HepG2 (cell line): ENCODE results near the gene IFNL1. TPM values are rescaled to one million over a fixed set of nuclear protein-coding genes. Genes with fewer than 3 reads are reported as not detected.

Experiments
- ATAC-seq: fragments of 200-7000 bp; cut with Tn5 transposase; 3 replicates; pipeline ENCODE4 v1.9.1; 2020; ENCODE audit warnings: mild to moderate bottlenecking, moderate library complexity
- BruUV-seq: library from RNA; stranded (reverse); fragments of 400-500 nt; replicated peaks from 2 replicates; lab custom pipeline; 2021; lab: Mats Ljungman, UMichigan
- CTCF ChIA-PET: fragments of 300-600 bp; formaldehyde crosslinking; extraction: SDS; loops from one replicate; lab custom pipeline; 2021; ENCODE audit warnings: low total read pairs, inconsistent platforms, low intra/inter-chr PET ratio; lab: Yijun Ruan, JAX
- POLR2A ChIA-PET: fragments of 350-600 bp; sonication (Branson Sonifier 250); formaldehyde crosslinking; loops from one replicate; lab custom pipeline; 2020; ENCODE audit warnings: antibody characterized with exemption, inconsistent platforms; lab: Yijun Ruan, JAX
- DNase-seq: peaks from one replicate; pipeline ENCODE4 v3.0.0-alpha.2; 2015; ENCODE audit warnings: low spot score
- FAIRE-seq: peaks from 3 replicates; lab custom pipeline; 2011; peaks lifted over from hg19 to GRCh38; lab: Jason Lieb, UNC
- H2AFZ ChIP-seq: one replicate; pipeline ENCODE4 v1.6.1; 2011; ENCODE audit warnings: low read length, inconsistent platforms
- H3K27ac ChIP-seq: fragments of 300-600 bp; 3 replicates; pipeline ENCODE4 v1.8.0; 2011; ENCODE audit warnings: mixed run types, mild to moderate bottlenecking, mixed read lengths, low read length, inconsistent platforms; ENCODE audit not compliant: insufficient read depth; ENCODE audit errors: extremely low read length
- H3K27me3 ChIP-seq, 2 experiments: fragments of 200-600 bp in 1 of 2; 2 replicates in 1 of 2; 3 replicates in 1 of 2; pipeline versions ENCODE4 v1.6.0 to v1.8.0; 2011; ENCODE audit warnings: low read length in 2 of 2, mild to moderate bottlenecking in 2 of 2, moderate library complexity in 2 of 2, inconsistent platforms in 1 of 2; ENCODE audit not compliant: insufficient read depth in 2 of 2, control insufficient read depth in 1 of 2
- H3K36me3 ChIP-seq, 2 experiments: fragments of 200-600 bp in 1 of 2; replicated peaks in 1 of 2; 2 replicates in 1 of 2; 3 replicates in 1 of 2; pipeline versions ENCODE4 v1.5.1 to v1.8.0; 2011; ENCODE audit warnings: low read length in 2 of 2, inconsistent platforms in 1 of 2; ENCODE audit not compliant: insufficient read depth in 2 of 2, control insufficient read depth in 1 of 2
- H3K4me1 ChIP-seq: 2 replicates; pipeline ENCODE4 v1.5.1; 2012; ENCODE audit warnings: low read length, inconsistent platforms; ENCODE audit not compliant: insufficient read depth
- H3K4me2 ChIP-seq: 2 replicates; pipeline ENCODE4 v1.6.0; 2011; ENCODE audit warnings: low read depth, low read length, inconsistent platforms
- H3K4me3 ChIP-seq, 3 experiments: fragments of 200-600 bp in 1 of 3; sonication (generic), shearing (Covaris generic) in 1 of 3; replicated peaks in 1 of 3; 2 replicates each; pipeline ENCODE4 v1.5.1; 2011 to 2016; ENCODE audit warnings: low read length in 3 of 3, inconsistent platforms in 2 of 3, low read depth in 2 of 3, mild to moderate bottlenecking in 2 of 3, control low read depth in 1 of 3, mixed read lengths in 1 of 3; ENCODE audit not compliant: insufficient read depth in 1 of 3
- H3K79me2 ChIP-seq: one replicate; pipeline ENCODE4 v1.6.1; 2011; ENCODE audit warnings: low read length, inconsistent platforms; ENCODE audit not compliant: insufficient read depth
- H3K9ac ChIP-seq: 2 replicates; pipeline ENCODE4 v1.6.0; 2011; ENCODE audit warnings: mild to moderate bottlenecking, low read depth, low read length, inconsistent platforms; ENCODE audit not compliant: insufficient read depth
- H3K9me3 ChIP-seq: 2 replicates; pipeline ENCODE4 v1.5.1; 2012; ENCODE audit warnings: mild to moderate bottlenecking, low read length
- H4K20me1 ChIP-seq: 2 replicates; pipeline ENCODE4 v1.6.0; 2011; ENCODE audit warnings: inconsistent platforms, mild to moderate bottlenecking, low read length, moderate library complexity; ENCODE audit not compliant: insufficient read depth
- CC2D1A ChIP-seq: sonication (generic); formaldehyde crosslinking; IDR thresholded peaks from 2 replicates; pipeline ENCODE4 v1.8.1; 2023; ENCODE audit warnings: mild to moderate bottlenecking, missing genetic modification reagents
- KDM2A ChIP-seq: sonication (generic); formaldehyde crosslinking; IDR thresholded peaks from 2 replicates; pipeline ENCODE4 v1.4.0; 2020; ENCODE audit warnings: low read depth, missing genetic modification reagents, borderline replicate concordance
- NFE2L1 ChIP-seq: sonication (generic); formaldehyde crosslinking; IDR thresholded peaks from 2 replicates; pipeline ENCODE4 v1.4.0; 2020; ENCODE audit warnings: missing genetic modification reagents, mild to moderate bottlenecking, borderline replicate concordance
- RAD21 ChIP-seq: fragments of 450-650 bp; formaldehyde crosslinking; IDR thresholded peaks from 2 replicates; pipeline ENCODE4 v1.5.0; 2020; ENCODE audit warnings: mild to moderate bottlenecking
- RERE ChIP-seq: IDR thresholded peaks from 2 replicates; pipeline ENCODE4 v1.6.1; 2016; ENCODE audit warnings: low read depth, missing genetic modification reagents, missing compliant biosample characterization
- SMC3 ChIP-seq: IDR thresholded peaks from 2 replicates; pipeline ENCODE4 v1.6.1; 2011; ENCODE audit warnings: low read length, improper control_type of control experiment
- STAG1 ChIP-seq: sonication (generic); formaldehyde crosslinking; IDR thresholded peaks from 2 replicates; pipeline ENCODE4 v1.4.0; 2020; ENCODE audit warnings: missing genetic modification reagents
- TEAD3 ChIP-seq: optimal IDR thresholded peaks from 2 replicates; pipeline ENCODE3; 2016; ENCODE audit warnings: borderline replicate concordance
- TFDP2 ChIP-seq: sonication (generic); formaldehyde crosslinking; IDR thresholded peaks from 2 replicates; pipeline ENCODE4 v1.4.0; 2020; ENCODE audit warnings: missing genetic modification reagents
- WGBS: methylation state at CpG from one replicate; pipeline ENCODE4 v1.1.6; 2017; ENCODE audit warnings: low lambda C conversion rate; 5-methylcytosine and 5-hydroxymethylcytosine counted together
- in situ Hi-C: cut with HindIII; loops from 2 replicates; pipeline ENCODE4 v1.10.0; 2017; ENCODE audit warnings: low pct_unique_long_range_greater_than_20kb; ENCODE audit not compliant: extremely low pct_ligation_motif_present
- intact Hi-C: fragments of 100-400 bp; cut with micrococcal nuclease; formaldehyde crosslinking; loops from one replicate; pipeline ENCODE4 v1.10.0; 2022; ENCODE audit not compliant: unreplicated experiment
- polyA plus RNA-seq, 8 experiments: library from polyadenylated mRNA; depleted of rRNA in 3 of 8; stranded (reverse) in 7 of 8; unstranded in 1 of 8; fragments of >200 nt; fragmentation: Illumina TruSeq in 4 of 8; extraction: Trizol in 4 of 8; gene quantifications; 2 replicates each; pipeline versions ENCODE4 v1.2.1 to v1.2.3, GENCODE V29; 2011 to 2016; ENCODE audit warnings: low read depth in 4 of 8, missing spikeins in 1 of 8, mixed read lengths in 1 of 8; ENCODE audit not compliant: insufficient read depth in 1 of 8
- total RNA-seq, 5 experiments: library from RNA; depleted of rRNA; stranded (reverse); fragments of >200 nt; fragmentation: Illumina TruSeq; extraction: Trizol; gene quantifications; 2 replicates each; pipeline ENCODE4 v1.2.3, GENCODE V29; 2016; ENCODE audit warnings: low read depth in 1 of 5
- TF ChIP-seq, protein P1 (sequence below): sonication (generic); formaldehyde crosslinking; IDR thresholded peaks from 2 replicates; pipeline ENCODE4 v1.5.0; 2020; ENCODE audit warnings: mild to moderate bottlenecking, missing genetic modification reagents, moderate library complexity
- TF ChIP-seq, protein P2 (sequence below): IDR thresholded peaks from 2 replicates; pipeline ENCODE4 v1.6.1; 2012; ENCODE audit warnings: low read length, improper control_type of control experiment

IFNL1 gene
- total and polyA plus RNA-seq, 2 of the 13 experiments (the other 11 are each of a cell fraction or from before 2014, with no cell fraction given) = not detected

- WGBS = 25% methylated on average over 17 of the region's 17 CpGs
- in situ Hi-C loops (loop anchor here (5.0 kb wide), 2 partner anchors 116 to 206 kb away; no protein-coding TSS in a partner anchor), intact Hi-C loops (loop anchor here (5.0 kb wide), 1 partner anchor 116 kb away; no protein-coding TSS in a partner anchor)
- Histone ChIP-seq H3K36me3 (no peaks in the 10 kb centered on the region), H3K27me3 (no peaks in the 10 kb centered on the region), H3K27ac (no peak overlapping the region), H4K20me1 (no peaks in the 10 kb centered on the region), H3K9me3 (no peaks in the 10 kb centered on the region), H3K4me1 (peaks cover 36% of the 10 kb centered on the region), H3K9ac (no peak overlapping the region), H3K4me3 (no peak overlapping the region), H3K4me2 (no peak overlapping the region), H3K79me2 (no peaks in the 10 kb centered on the region), H2AFZ (no peak overlapping the region)
- ChIA-PET POLR2A (interaction anchor here (0.9 to 1.0 kb wide), 2 partner anchors 132 to 206 kb away, joined by 3 read pairs; no protein-coding TSS in a partner anchor), CTCF (interaction anchor here (0.8 to 2.0 kb wide), 4 partner anchors 84 to 218 kb away, joined by 3 to 14 read pairs (median 4); partner anchors contain the start of gene PLEKHG2)
- BruUV-seq = no TSS peak
- DNase-seq = peak; percentile 22
- peak; percentile 49; the same call in 1 of the 3 replicates for ATAC-seq
- no peak for FAIRE-seq
- no peak for TF ChIP-seq CC2D1A (CRISPR knock-in tag)
- peak; percentile 44 for TF ChIP-seq TEAD3 (CRISPR knock-in tag)
- TF ChIP-seq RAD21 (CRISPR knock-in tag) = peak; percentile 77; the same call in 1 of the 2 replicates
- TF ChIP-seq, protein P1, sequence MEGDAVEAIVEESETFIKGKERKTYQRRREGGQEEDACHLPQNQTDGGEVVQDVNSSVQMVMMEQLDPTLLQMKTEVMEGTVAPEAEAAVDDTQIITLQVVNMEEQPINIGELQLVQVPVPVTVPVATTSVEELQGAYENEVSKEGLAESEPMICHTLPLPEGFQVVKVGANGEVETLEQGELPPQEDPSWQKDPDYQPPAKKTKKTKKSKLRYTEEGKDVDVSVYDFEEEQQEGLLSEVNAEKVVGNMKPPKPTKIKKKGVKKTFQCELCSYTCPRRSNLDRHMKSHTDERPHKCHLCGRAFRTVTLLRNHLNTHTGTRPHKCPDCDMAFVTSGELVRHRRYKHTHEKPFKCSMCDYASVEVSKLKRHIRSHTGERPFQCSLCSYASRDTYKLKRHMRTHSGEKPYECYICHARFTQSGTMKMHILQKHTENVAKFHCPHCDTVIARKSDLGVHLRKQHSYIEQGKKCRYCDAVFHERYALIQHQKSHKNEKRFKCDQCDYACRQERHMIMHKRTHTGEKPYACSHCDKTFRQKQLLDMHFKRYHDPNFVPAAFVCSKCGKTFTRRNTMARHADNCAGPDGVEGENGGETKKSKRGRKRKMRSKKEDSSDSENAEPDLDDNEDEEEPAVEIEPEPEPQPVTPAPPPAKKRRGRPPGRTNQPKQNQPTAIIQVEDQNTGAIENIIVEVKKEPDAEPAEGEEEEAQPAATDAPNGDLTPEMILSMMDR (CRISPR knock-in tag) = peak; percentile 91
- TF ChIP-seq SMC3 = peak; percentile 72
- TF ChIP-seq RERE (CRISPR knock-in tag) = no peak
- TF ChIP-seq, protein P2, sequence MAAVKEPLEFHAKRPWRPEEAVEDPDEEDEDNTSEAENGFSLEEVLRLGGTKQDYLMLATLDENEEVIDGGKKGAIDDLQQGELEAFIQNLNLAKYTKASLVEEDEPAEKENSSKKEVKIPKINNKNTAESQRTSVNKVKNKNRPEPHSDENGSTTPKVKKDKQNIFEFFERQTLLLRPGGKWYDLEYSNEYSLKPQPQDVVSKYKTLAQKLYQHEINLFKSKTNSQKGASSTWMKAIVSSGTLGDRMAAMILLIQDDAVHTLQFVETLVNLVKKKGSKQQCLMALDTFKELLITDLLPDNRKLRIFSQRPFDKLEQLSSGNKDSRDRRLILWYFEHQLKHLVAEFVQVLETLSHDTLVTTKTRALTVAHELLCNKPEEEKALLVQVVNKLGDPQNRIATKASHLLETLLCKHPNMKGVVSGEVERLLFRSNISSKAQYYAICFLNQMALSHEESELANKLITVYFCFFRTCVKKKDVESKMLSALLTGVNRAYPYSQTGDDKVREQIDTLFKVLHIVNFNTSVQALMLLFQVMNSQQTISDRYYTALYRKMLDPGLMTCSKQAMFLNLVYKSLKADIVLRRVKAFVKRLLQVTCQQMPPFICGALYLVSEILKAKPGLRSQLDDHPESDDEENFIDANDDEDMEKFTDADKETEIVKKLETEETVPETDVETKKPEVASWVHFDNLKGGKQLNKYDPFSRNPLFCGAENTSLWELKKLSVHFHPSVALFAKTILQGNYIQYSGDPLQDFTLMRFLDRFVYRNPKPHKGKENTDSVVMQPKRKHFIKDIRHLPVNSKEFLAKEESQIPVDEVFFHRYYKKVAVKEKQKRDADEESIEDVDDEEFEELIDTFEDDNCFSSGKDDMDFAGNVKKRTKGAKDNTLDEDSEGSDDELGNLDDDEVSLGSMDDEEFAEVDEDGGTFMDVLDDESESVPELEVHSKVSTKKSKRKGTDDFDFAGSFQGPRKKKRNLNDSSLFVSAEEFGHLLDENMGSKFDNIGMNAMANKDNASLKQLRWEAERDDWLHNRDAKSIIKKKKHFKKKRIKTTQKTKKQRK = no peak
- no peak for TF ChIP-seq NFE2L1 (CRISPR knock-in tag)
- 0 out of 2 replicates have a peak, but pooled peaks have one; percentile 40 for TF ChIP-seq KDM2A (CRISPR knock-in tag)
- no peak for TF ChIP-seq TFDP2 (CRISPR knock-in tag)
- peak; percentile 87 for TF ChIP-seq STAG1 (CRISPR knock-in tag)
These were observed 32.0 kb downstream of the IFNL1 start for GRCh38 chr19:39328046-39328705.
